Stimulated activated CD4-positive, alpha-beta T cell treated with anti-CD3 and anti-CD28 coated beads, TNF-alpha, amount 100 ng/mL, for 1 hour (primary cell): ENCODE measurements around the gene SMAD3.

Experiments
- DNase-seq, 3 donors: peaks; one replicate each; pipeline ENCODE4 v3.0.0-alpha.2; 2020; ENCODE audit warnings: low read depth in 3 of 3, low spot score in 1 of 3

Gene SMAD3

GRCh38 chr15:67225336-67225735 is 159.9 kb downstream of the SMAD3 start:
- DNase-seq, result no peak

GRCh38 chr15:67227431-67227830 is 162.0 kb downstream of the SMAD3 start:
- no peak for DNase-seq

- DNase-seq, result no peak
Observed at GRCh38 chr15:67227846-67228245, 162.4 kb downstream of the SMAD3 start.

GRCh38 chr15:67228286-67228685 is 162.9 kb downstream of the SMAD3 start:
- DNase-seq, result no peak

- no peak for DNase-seq
Observed at GRCh38 chr15:67230504-67230903, 165.1 kb downstream of the SMAD3 start.

- DNase-seq, result no peak
Observed at GRCh38 chr15:67232591-67232990, 167.2 kb downstream of the SMAD3 start.

- DNase-seq, result no peak
Observed at GRCh38 chr15:67240235-67241131, 175.1 kb downstream of the SMAD3 start.

GRCh38 chr15:67241132-67241855 is 175.9 kb downstream of the SMAD3 start:
- DNase-seq, result no peak

- no peak for DNase-seq
Observed at GRCh38 chr15:67242708-67243111, 177.3 kb downstream of the SMAD3 start.
